KBM-7 (cell line): ENCODE results near the gene USP46.

Source experiments
- DNase-seq: peaks from one replicate; pipeline ENCODE4 v3.0.0-alpha.2; 2015
- in situ Hi-C: fragments of 300-500 bp; cut with MboI; formaldehyde crosslinking; loops from 2 replicates; pipeline ENCODE4 v1.14.3; 2020; ENCODE audit warnings: low sequenced_read_pairs, low pct_unique_long_range_greater_than_20kb, mixed read lengths

USP46 gene

GRCh38 chr4:52579602-52580272, 79.4 kb downstream of the USP46 start:
- in situ Hi-C loops: no loop called here

GRCh38 chr4:52578951-52579350, 80.2 kb downstream of the USP46 start:
- in situ Hi-C loops: no loop called here
- no peak for DNase-seq

More at GRCh38 chr4:52579602-52580272, 79.4 kb downstream of the USP46 start:
- DNase-seq: no peak

- in situ Hi-C loops: no loop called here
- DNase-seq: no peak
These were observed 81.5 kb downstream of the USP46 start for GRCh38 chr4:52577624-52577962.

- DNase-seq: no peak
- in situ Hi-C loops: no loop called here
These were observed 82.0 kb downstream of the USP46 start for GRCh38 chr4:52576961-52577623.

- no peak for DNase-seq
- in situ Hi-C loops: no loop called here
These were observed 82.8 kb downstream of the USP46 start for GRCh38 chr4:52576326-52576725.

GRCh38 chr4:52575406-52575805, 83.7 kb downstream of the USP46 start:
- no peak for DNase-seq
- in situ Hi-C loops: no loop called here

GRCh38 chr4:52574036-52574435, 85.1 kb downstream of the USP46 start:
- in situ Hi-C loops: loop anchor here (25.0 kb wide), 1 partner anchor 413 kb away; no protein-coding TSS in a partner anchor
- no peak for DNase-seq

GRCh38 chr4:52573551-52573950, 85.5 kb downstream of the USP46 start:
- in situ Hi-C loops: loop anchor here (25.0 kb wide), 1 partner anchor 414 kb away; no protein-coding TSS in a partner anchor
- DNase-seq: no peak

- in situ Hi-C loops: loop anchor here (25.0 kb wide), 1 partner anchor 414 kb away; no protein-coding TSS in a partner anchor
- DNase-seq: no peak
These were observed 86.1 kb downstream of the USP46 start for GRCh38 chr4:52572936-52573485.

- no peak for DNase-seq
These were observed 90.8 kb downstream of the USP46 start for GRCh38 chr4:52568351-52568750.

GRCh38 chr4:52566136-52567031, 92.7 kb downstream of the USP46 start:
- no peak for DNase-seq
- in situ Hi-C loops: loop anchor here (25.0 kb wide), 1 partner anchor 421 kb away; no protein-coding TSS in a partner anchor

More at GRCh38 chr4:52568351-52568750, 90.8 kb downstream of the USP46 start:
- in situ Hi-C loops: loop anchor here (25.0 kb wide), 1 partner anchor 419 kb away; no protein-coding TSS in a partner anchor

- in situ Hi-C loops: loop anchor here (25.0 kb wide), 1 partner anchor 426 kb away; no protein-coding TSS in a partner anchor
- DNase-seq: no peak
These were observed 98.2 kb downstream of the USP46 start for GRCh38 chr4:52560844-52561280.

GRCh38 chr4:52555356-52555716, 103.8 kb downstream of the USP46 start:
- in situ Hi-C loops: loop anchor here (25.0 kb wide), 1 partner anchor 432 kb away; no protein-coding TSS in a partner anchor
- no peak for DNase-seq

GRCh38 chr4:52554612-52555355, 104.3 kb downstream of the USP46 start:
- no peak for DNase-seq
- in situ Hi-C loops: loop anchor here (25.0 kb wide), 1 partner anchor 433 kb away; no protein-coding TSS in a partner anchor

GRCh38 chr4:52552778-52553177, 106.3 kb downstream of the USP46 start:
- in situ Hi-C loops: loop anchor here (25.0 kb wide), 1 partner anchor 435 kb away; no protein-coding TSS in a partner anchor

GRCh38 chr4:52551487-52551886, 107.6 kb downstream of the USP46 start:
- in situ Hi-C loops: loop anchor here (25.0 kb wide), 1 partner anchor 436 kb away; no protein-coding TSS in a partner anchor
- DNase-seq: no peak

More at GRCh38 chr4:52552778-52553177, 106.3 kb downstream of the USP46 start:
- no peak for DNase-seq

- in situ Hi-C loops: loop anchor here (25.0 kb wide), 1 partner anchor 437 kb away; no protein-coding TSS in a partner anchor
These were observed 108.9 kb downstream of the USP46 start for GRCh38 chr4:52550186-52550585.

More at GRCh38 chr4:52550186-52550585, 108.9 kb downstream of the USP46 start:
- DNase-seq: no peak
